Effector memory CD4-positive, alpha-beta T cell (primary cell): ENCODE data around the gene NGRN.

Experiments used
- DNase-seq, 3 donors: peaks; one replicate each; pipeline ENCODE4 v3.0.0-alpha.2; 2020
- H3K27ac ChIP-seq: 2 replicates; pipeline ENCODE4 v1.7.0; 2013; ENCODE audit warnings: mild to moderate bottlenecking, low read length, moderate library complexity; ENCODE audit not compliant: insufficient read depth, poor library complexity, severe bottlenecking
- H3K27me3 ChIP-seq: replicated peaks from 2 replicates; pipeline ENCODE4 v1.7.0; 2013; ENCODE audit warnings: mild to moderate bottlenecking, low read length; ENCODE audit not compliant: insufficient read depth, control insufficient read depth, poor library complexity, severe bottlenecking
- H3K36me3 ChIP-seq: 2 replicates; pipeline ENCODE4 v1.7.0; 2013; ENCODE audit warnings: mild to moderate bottlenecking, low read length, moderate library complexity; ENCODE audit not compliant: control insufficient read depth, insufficient read depth
- H3K4me1 ChIP-seq: 2 replicates; pipeline ENCODE4 v1.7.0; 2013; ENCODE audit warnings: low read length, mild to moderate bottlenecking; ENCODE audit not compliant: control insufficient read depth, insufficient read depth, poor library complexity, severe bottlenecking
- H3K4me3 ChIP-seq: 2 replicates; pipeline ENCODE4 v1.7.0; 2013; ENCODE audit warnings: low read length, low read depth, mild to moderate bottlenecking; ENCODE audit not compliant: insufficient read depth, poor library complexity, severe bottlenecking
- H3K9me3 ChIP-seq: 2 replicates; pipeline ENCODE4 v1.7.0; 2013; ENCODE audit warnings: mild to moderate bottlenecking, low read length, moderate library complexity; ENCODE audit not compliant: control insufficient read depth

NGRN gene

DNA sequence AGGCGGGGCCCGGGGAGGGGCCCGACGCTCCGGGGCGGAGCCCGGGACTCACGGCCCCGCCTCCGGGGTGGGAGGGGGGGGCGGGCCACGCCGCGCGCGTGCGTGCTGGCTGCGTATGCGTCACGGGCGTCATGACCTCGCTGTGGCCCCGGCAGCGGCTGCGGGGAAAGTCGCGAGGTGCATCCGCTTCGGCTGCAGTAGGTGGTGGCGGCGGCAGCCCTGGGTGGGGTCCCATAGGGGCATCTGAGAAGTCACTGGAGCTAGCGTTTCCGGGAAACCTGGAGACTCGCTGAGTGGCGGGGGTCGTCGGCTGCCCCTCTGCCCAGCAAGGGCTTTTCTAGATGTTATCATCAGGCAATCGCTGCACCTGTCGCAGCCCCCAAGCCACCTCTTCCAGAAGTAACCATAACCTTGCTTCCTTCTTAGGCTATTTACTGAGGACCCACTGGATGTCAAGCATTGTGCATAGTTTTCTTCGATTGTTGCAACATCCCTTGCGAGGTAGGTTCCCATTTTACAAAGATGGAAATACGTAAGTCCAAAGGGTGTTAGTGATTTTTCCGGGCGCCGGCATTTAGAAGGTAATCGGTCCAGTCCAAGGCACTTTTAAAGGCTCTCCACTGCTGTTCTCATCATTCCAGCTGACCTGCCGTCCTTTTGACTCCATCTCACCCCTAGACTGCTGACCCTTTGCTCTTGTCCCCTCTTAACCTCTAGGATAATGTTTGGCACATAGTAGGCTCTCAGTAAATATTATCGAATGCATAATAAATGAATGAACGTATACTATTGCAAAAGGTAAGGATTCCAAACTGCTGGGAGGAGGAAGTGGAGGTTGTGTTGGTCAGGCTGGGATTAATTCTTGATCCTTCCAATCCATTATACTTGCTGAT lies 31.1 kb upstream of the NGRN start, which contains the start of gene GDPGP1:
GDPGP1 (plus strand) TSS at position 114 of the 893 bp plus-strand sequence. CDS start 6,700 bp downstream, outside the sequence.
- Histone ChIP-seq H3K9me3 (no peaks in the 10 kb centered on the region), H3K27ac (peak within 1 kb of the TSS; percentile 96), H3K27me3 (no peaks in the 10 kb centered on the region), H3K36me3 (peaks cover 7% of the 10 kb centered on the region), H3K4me1 (peaks cover 45% of the 10 kb centered on the region), H3K4me3 (peak within 1 kb of the TSS; percentile 77)
- DNase-seq = no peak

DNA sequence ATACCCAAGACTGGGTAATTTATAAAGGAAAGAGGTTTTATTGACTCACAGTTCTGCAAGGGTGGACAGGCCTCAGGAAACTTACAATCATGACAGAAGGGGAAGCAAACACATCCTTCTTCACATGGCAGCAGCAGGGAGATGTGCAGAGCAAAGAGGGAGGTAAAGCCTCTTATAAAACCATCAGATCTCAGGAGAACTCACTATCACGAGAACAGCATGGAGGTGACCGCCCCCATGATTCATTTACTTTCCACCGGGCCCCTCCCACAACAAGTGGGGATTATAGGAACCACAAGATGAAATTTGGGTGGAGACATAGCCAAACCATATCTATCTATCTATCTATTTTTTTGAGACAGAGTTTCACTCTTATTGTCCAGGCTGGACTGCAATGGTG lies 26.1 kb upstream of the NGRN start:
- Histone ChIP-seq H3K9me3 (no peaks in the 10 kb centered on the region), H3K36me3 (no peaks in the 10 kb centered on the region), H3K27me3 (no peaks in the 10 kb centered on the region), H3K4me1 (peaks cover 7% of the 10 kb centered on the region), H3K4me3 (no peak overlapping the region), H3K27ac (no peak overlapping the region)
- DNase-seq = no peak

GRCh38 chr15:90240856-90241255 lies 24.6 kb upstream of the NGRN start:
- Histone ChIP-seq H3K27ac (no peak overlapping the region), H3K27me3 (no peaks in the 10 kb centered on the region), H3K4me1 (no peaks in the 10 kb centered on the region), H3K9me3 (no peaks in the 10 kb centered on the region), H3K36me3 (no peaks in the 10 kb centered on the region), H3K4me3 (no peak overlapping the region)
- DNase-seq = no peak

GRCh38 chr15:90241343-90242192 lies 23.9 kb upstream of the NGRN start:
- Histone ChIP-seq H3K9me3 (no peaks in the 10 kb centered on the region), H3K36me3 (no peaks in the 10 kb centered on the region), H3K27ac (no peak overlapping the region), H3K4me1 (no peaks in the 10 kb centered on the region), H3K4me3 (no peak overlapping the region), H3K27me3 (no peaks in the 10 kb centered on the region)
- DNase-seq = no peak

DNA sequence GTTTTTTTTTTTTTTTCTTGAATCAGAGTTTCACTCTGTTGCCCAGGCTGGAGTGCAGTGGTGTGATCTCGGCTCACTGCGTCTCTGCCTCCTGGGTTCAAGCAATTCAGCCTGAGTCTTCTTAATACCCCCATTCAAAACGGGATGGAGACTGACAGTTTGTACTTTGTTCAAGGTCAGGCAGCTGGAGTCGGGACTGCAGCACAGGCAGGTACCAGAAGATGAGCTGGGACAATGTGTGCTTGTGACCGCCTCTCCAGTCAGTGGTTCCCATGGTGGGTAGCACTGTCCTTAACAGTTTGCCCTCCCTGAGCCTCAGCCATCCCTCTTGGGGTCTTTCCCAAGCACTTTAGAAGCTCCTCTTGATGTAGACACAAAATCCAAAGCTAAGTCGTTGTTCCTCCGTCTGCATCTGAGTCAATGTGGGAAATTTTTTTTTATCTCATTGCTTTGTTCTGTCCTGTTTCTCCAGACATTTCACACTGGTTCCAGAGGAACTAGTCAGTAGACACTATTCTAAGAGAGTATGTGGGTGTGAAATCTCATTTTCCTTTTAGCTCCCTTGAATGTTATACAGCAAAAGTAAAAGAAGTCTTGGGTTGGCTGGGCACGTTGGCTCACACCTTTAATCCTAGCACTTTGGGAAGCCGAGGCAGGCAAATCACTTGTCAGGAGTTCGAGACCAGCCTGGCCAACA lies 21.4 kb upstream of the NGRN start:
- Histone ChIP-seq H3K9me3 (no peaks in the 10 kb centered on the region), H3K36me3 (no peaks in the 10 kb centered on the region), H3K4me3 (no peak overlapping the region), H3K27ac (no peak overlapping the region), H3K27me3 (no peaks in the 10 kb centered on the region), H3K4me1 (peaks cover under 1% of the 10 kb centered on the region)
- no peak for DNase-seq

DNA sequence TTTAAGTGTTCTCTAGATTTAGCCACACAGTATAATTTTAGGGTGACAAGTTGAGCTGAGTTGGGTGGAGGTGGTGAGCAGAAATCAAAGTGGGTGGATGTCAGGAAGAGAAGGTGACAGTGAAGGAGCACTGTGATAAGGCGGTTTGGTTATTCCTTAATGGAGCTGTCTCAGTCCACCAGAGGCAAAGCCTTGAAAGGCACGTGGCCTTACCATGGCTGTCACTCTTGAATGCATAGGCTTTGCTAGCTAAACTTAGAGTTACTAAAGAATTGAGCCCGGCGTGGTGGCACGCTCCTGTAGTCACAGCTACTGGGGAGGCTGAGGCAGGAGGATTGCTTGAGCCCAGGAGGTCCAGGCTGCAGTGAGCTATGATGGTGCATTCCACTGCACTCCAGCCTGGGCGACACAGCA lies 16.7 kb upstream of the NGRN start:
- H3K36me3 ChIP-seq = no peaks in the 10 kb centered on the region
- H3K27me3 ChIP-seq = no peaks in the 10 kb centered on the region
- no peaks in the 10 kb centered on the region for H3K9me3 ChIP-seq
- no peak overlapping the region for H3K27ac ChIP-seq
- no peak for DNase-seq
- no peak overlapping the region for H3K4me3 ChIP-seq
- peaks cover 7% of the 10 kb centered on the region for H3K4me1 ChIP-seq

GRCh38 chr15:90249203-90249863 lies 16.1 kb upstream of the NGRN start, which contains the start of gene TTLL13:
TSS of gene TTLL13 (plus strand) at chr15:90249556. CDS start at chr15:90250631, 1,075 bp downstream.
- Histone ChIP-seq H3K9me3 (no peaks in the 10 kb centered on the region), H3K4me3 (peak within 1 kb of the TSS; percentile 51), H3K36me3 (no peaks in the 10 kb centered on the region), H3K27ac (no peak within 1 kb of the TSS), H3K27me3 (no peaks in the 10 kb centered on the region), H3K4me1 (peaks cover 7% of the 10 kb centered on the region)
- DNase-seq = peak in 1 of 3 donors; percentile 23

DNA sequence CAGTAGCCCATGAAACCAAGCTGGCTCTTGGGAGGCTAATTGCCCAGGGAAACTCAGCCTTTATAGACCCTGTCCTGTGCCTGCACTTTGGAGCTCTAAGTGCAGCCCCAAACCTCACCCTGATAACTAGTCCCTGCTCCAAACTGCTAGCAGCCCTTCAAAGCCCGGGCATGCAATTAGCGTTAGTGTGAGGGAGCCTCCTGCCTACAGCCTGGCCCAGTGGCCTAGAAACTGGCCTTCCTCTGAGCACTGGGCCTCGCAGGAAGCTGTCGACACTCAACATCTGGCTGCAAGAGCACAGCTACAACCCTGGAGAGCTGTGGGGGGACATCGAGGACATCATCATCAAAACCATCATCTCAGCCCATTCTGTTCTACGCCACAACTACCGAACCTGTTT lies 7.7 kb upstream of the NGRN start:
- no peaks in the 10 kb centered on the region for H3K9me3 ChIP-seq

GRCh38 chr15:90259524-90259923 lies 5.9 kb upstream of the NGRN start:
- no peak for DNase-seq
- Histone ChIP-seq H3K4me3 (no peak overlapping the region), H3K27me3 (no peaks in the 10 kb centered on the region), H3K36me3 (no peaks in the 10 kb centered on the region), H3K9me3 (no peaks in the 10 kb centered on the region), H3K27ac (no peak overlapping the region), H3K4me1 (peaks cover 5% of the 10 kb centered on the region)

More for the DNA sequence above, 7.7 kb upstream of the NGRN start:
- H3K27me3 ChIP-seq = no peaks in the 10 kb centered on the region
- no peaks in the 10 kb centered on the region for H3K36me3 ChIP-seq
- DNase-seq = no peak
- no peak overlapping the region for H3K4me3 ChIP-seq
- no peak overlapping the region for H3K27ac ChIP-seq
- no peaks in the 10 kb centered on the region for H3K4me1 ChIP-seq
